Stomach (tissue), 19 donors: Measurements from ENCODE around the gene NFRKB. TPM values are rescaled to one million over a fixed set of nuclear protein-coding genes. Genes with fewer than 3 reads are reported as not detected.

ENCODE experiments used
- DNase-seq, 2 donors: peaks; one replicate each; pipeline versions ENCODE4 v3.0.0 to v3.0.0-alpha.2; 2013 to 2019
- H3K27ac ChIP-seq, 5 donors: fragments of 200-600 bp in 4 of 5; sonication (generic) in 4 of 5; one replicate each; pipeline ENCODE4 v1.5.1; 2013 to 2019; ENCODE audit warnings: mild to moderate bottlenecking in 1 of 5, moderate library complexity in 1 of 5
- H3K27me3 ChIP-seq, 3 donors: fragments of 200-600 bp; sonication (generic); one replicate each; pipeline ENCODE4 v1.5.1; 2017 to 2019; ENCODE audit warnings: mixed run types in 1 of 3
- H3K36me3 ChIP-seq, 4 donors: fragments of 200-600 bp; sonication (generic); 1 replicate in 3 of 4; 2 replicates in 1 of 4; pipeline ENCODE4 v1.5.1; 2016 to 2019
- H3K4me1 ChIP-seq, 4 donors: fragments of 200-600 bp; sonication (generic); one replicate each; pipeline ENCODE4 v1.5.1; 2016 to 2019
- H3K4me3 ChIP-seq, 4 donors: fragments of 200-600 bp; sonication (generic) in 3 of 4; one replicate each; pipeline ENCODE4 v1.5.1; 2016 to 2019; ENCODE audit warnings: mild to moderate bottlenecking in 1 of 4
- H3K9me3 ChIP-seq, 4 donors: fragments of 200-600 bp; sonication (generic); one replicate each; pipeline ENCODE4 v1.5.1; 2016 to 2019
- EP300 ChIP-seq: sonication (generic); formaldehyde crosslinking; IDR thresholded peaks from one replicate; pipeline ENCODE4 v1.6.1; 2017; ENCODE audit warnings: antibody characterized with exemption
- POLR2A ChIP-seq, 4 donors: fragments of 450-650 bp; IDR thresholded peaks; one replicate each; pipeline ENCODE4 v1.6.1; 2016; ENCODE audit warnings: antibody characterized with exemption in 4 of 4, control low read depth in 2 of 4, mild to moderate bottlenecking in 1 of 4, moderate library complexity in 1 of 4
- POLR2AphosphoS5 ChIP-seq, 3 donors: sonication (generic); formaldehyde crosslinking; IDR thresholded peaks; one replicate each; pipeline ENCODE4 v1.6.1; 2016; ENCODE audit warnings: antibody characterized with exemption in 3 of 3
- WGBS, 5 donors: extraction: QIAGEN DNeasy Blood & Tissue Kit in 3 of 5; methylation state at CpG; one replicate each; pipeline versions ENCODE4 v1.1.5 to v1.1.7; 2013 to 2018; 5-methylcytosine and 5-hydroxymethylcytosine counted together
- intact Hi-C: fragments of 100-400 bp; cut with DNase I; formaldehyde crosslinking; loops from one replicate; pipeline ENCODE4 v1.15.1; 2023; ENCODE audit warnings: low total_unique reads
- long read RNA-seq, 10 donors: transcript quantifications; one replicate each; lab custom pipeline, GENCODE V29; 2026
- polyA plus RNA-seq, 3 donors: library from polyadenylated mRNA; stranded (reverse); fragments of 200-250 nt; gene quantifications; one replicate each; pipeline ENCODE4 v1.2.3, GENCODE V29; 2013
- total RNA-seq, 5 donors: library from RNA; depleted of rRNA; stranded (reverse); fragments of >200 nt; gene quantifications; one replicate each; pipeline versions ENCODE4 v1.1.0 to v1.2.3, GENCODE V29; 2014 to 2016
- TF ChIP-seq, protein P1 (sequence below), 7 experiments: fragments of 450-650 bp in 4 of 7; fragments of 200-600 bp in 3 of 7; sonication (generic) in 3 of 7; IDR thresholded peaks; one replicate each; pipeline ENCODE4 v1.5.1; 2016 to 2019; ENCODE audit warnings: antibody characterized with exemption in 7 of 7, control low read depth in 2 of 7, mild to moderate bottlenecking in 1 of 7
- donor health status: healthy with polysubstance abuse.
- donor health status: Bipolar disorder and iron deficiency.
- donor health status: healthy.

Gene NFRKB
- total RNA-seq, result 100 to 1,000 TPM in 1 of 5 donors, 10 to 100 TPM in 3, 1 to 10 TPM in 1; 5.8 to 127 (median 33.3) TPM
- 1 to 10 TPM; 4.4 to 7.2 (median 5.4) TPM for polyA plus RNA-seq
- long read RNA-seq, donor 1, result 0 reads
- long read RNA-seq, donor 2, result 0 reads
- long read RNA-seq, donor 3, result 0 reads
- long read RNA-seq, donor 4, result 0 reads
- long read RNA-seq, donor 5, result 0 reads
- long read RNA-seq, donor 6, result 0 reads
- long read RNA-seq, donor 7, result 0 reads
- long read RNA-seq, donor 8, result 0 reads
- long read RNA-seq, donor 9, result 0 reads
- long read RNA-seq, donor 10, result 0 reads

DNA sequence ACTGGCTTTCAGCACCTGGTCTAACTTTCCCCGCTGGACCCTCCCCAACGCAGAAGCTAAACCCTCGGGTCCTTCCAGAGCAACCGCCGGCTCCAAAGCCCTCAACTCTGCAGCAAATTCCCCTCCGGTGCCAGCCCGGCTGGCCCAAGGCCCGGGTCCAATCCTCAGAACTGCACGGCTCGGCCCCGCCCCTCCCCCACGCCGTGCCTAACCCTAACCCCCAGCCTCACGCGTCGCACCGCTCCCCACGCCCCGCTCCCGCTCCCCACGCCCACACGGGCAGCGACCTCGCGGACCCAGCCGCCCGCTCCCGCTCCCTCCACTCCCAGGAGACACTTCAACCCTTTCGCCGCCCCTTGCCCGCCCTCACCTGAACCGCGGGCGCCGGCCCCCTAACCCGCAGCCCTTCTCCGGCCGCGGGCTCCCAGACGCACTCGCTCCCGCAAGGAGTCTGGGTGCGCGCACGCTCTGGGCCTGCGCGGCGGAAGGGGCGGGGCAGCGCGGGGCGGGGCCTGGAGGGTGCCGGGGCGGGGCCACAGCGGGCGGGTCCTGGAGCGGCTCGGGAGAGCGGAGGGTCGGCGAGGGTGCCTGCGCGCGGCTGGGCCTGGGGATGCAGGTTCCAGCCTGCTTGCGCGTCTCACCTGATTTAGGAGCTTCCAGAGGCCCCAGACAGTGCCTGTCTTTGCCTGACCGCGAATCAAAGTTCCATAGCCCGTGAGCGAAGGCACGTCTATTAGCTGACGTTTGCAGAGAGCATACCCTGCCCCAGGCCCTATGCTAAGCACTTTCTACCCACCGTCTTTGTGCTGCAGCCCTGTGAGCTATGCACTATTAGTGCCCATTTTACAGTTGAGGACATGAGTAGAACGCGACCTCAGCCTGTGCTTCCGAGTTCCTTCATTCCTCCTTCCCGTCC is at the start of gene NFRKB:
Gene NFRKB, minus strand, starts transcription at position 453 of the 916 bp plus-strand sequence. CDS start 2,729 bp downstream, outside the sequence.
- WGBS, 5 donors, result 1 to 2% (median 1%) methylated on average over 31 to 77 of the region's 77 CpGs
- peak within 1 kb of the TSS; percentile 80 to 91 (median 87) for H3K27ac ChIP-seq
- TF ChIP-seq, protein P1, sequence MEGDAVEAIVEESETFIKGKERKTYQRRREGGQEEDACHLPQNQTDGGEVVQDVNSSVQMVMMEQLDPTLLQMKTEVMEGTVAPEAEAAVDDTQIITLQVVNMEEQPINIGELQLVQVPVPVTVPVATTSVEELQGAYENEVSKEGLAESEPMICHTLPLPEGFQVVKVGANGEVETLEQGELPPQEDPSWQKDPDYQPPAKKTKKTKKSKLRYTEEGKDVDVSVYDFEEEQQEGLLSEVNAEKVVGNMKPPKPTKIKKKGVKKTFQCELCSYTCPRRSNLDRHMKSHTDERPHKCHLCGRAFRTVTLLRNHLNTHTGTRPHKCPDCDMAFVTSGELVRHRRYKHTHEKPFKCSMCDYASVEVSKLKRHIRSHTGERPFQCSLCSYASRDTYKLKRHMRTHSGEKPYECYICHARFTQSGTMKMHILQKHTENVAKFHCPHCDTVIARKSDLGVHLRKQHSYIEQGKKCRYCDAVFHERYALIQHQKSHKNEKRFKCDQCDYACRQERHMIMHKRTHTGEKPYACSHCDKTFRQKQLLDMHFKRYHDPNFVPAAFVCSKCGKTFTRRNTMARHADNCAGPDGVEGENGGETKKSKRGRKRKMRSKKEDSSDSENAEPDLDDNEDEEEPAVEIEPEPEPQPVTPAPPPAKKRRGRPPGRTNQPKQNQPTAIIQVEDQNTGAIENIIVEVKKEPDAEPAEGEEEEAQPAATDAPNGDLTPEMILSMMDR (IDR thresholded peaks at IDR 0.05), result peak in 1 of 7 experiments; percentile 47
- peak; percentile 25 to 74 (median 73) for TF ChIP-seq POLR2AphosphoS5 (IDR thresholded peaks at IDR 0.05)
- TF ChIP-seq EP300, result no peak
- no peak for TF ChIP-seq POLR2A (IDR thresholded peaks at IDR 0.05)
- H3K27me3 ChIP-seq, result no peaks in the 10 kb centered on the region
- DNase-seq, result peak; percentile 93 to 96
- peaks cover 3 to 36% (median 33%) of the 10 kb centered on the region in 4 donors for H3K36me3 ChIP-seq
- H3K4me3 ChIP-seq, result peak within 1 kb of the TSS; percentile 91 to 100 (median 98)
- peaks cover 12 to 24% (median 18%) of the 10 kb centered on the region in 4 donors for H3K4me1 ChIP-seq
- H3K9me3 ChIP-seq, result no peaks in the 10 kb centered on the region
- intact Hi-C loops, result no loop called here

DNA sequence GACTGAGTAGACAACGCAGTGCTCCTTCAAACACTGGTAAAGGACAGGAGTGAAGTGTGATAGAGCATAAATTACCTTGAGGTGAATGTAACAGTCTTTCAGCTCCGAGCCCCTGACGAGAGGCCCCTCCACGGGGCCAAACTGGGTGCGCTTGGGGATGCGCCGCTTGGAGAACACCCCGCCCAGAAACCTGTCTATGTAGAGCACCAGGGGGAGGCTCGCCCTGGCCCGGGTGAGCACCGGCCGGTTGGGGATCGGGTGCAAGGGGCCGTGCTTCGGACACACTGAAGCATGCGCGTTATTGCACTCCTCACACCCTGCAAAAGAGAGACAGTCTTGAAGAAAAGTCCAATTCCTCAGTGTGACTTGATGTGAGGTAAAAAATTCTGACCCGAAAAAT is 49.3 kb upstream of the NFRKB start:
- no peak for DNase-seq
- Histone ChIP-seq H3K9me3 (no peaks in the 10 kb centered on the region), H3K4me3 (no peak overlapping the region), H3K4me1 (peaks cover 0 to 3% (median 0%) of the 10 kb centered on the region in 4 donors), H3K27me3 (no peaks in the 10 kb centered on the region), H3K27ac (no peak overlapping the region), H3K36me3 (peaks cover 10 to 50% (median 48%) of the 10 kb centered on the region in 4 donors)
- TF ChIP-seq EP300 (no peak), POLR2A (IDR thresholded peaks at IDR 0.05) (no peak), POLR2AphosphoS5 (IDR thresholded peaks at IDR 0.05) (no peak)
- TF ChIP-seq, protein P1 (IDR thresholded peaks at IDR 0.05), result no peak
- 94 to 99% (median 98%) methylated on average over 18 of the region's 18 CpGs for WGBS, 5 donors
- intact Hi-C loops, result no loop called here

DNA sequence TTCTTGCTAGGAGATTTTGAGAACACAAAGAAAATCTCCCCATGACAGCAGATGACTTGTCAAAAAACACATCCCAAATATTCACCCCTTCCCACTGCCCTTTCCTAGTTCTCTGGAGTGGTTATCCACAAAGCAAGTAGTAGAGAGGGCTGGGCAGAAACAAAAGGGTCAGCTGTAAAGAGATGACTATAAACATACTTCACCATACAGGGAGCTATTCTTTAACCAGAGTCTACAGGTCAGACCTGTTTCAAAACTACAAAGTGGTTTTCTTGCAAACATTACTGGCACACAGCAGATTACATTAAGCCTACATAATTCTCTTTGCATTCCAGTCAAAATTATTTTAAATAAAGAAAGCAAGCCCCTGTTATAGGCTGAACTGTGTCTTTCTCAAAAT is 47.7 kb upstream of the NFRKB start:
- H3K9me3 ChIP-seq, result no peaks in the 10 kb centered on the region
- intact Hi-C loops, result no loop called here
- H3K27me3 ChIP-seq, result no peaks in the 10 kb centered on the region
- H3K36me3 ChIP-seq, result peaks cover 10 to 55% (median 49%) of the 10 kb centered on the region in 4 donors
- TF ChIP-seq, protein P1 (IDR thresholded peaks at IDR 0.05), result no peak
- TF ChIP-seq POLR2AphosphoS5 (IDR thresholded peaks at IDR 0.05), result no peak
- no peak for TF ChIP-seq POLR2A (IDR thresholded peaks at IDR 0.05)
- no peak for TF ChIP-seq EP300
- DNase-seq, result peak in 1 of 2 donors; percentile 78
- no peaks in the 10 kb centered on the region for H3K4me1 ChIP-seq
- H3K4me3 ChIP-seq, result no peak overlapping the region
- H3K27ac ChIP-seq, result no peak overlapping the region

DNA sequence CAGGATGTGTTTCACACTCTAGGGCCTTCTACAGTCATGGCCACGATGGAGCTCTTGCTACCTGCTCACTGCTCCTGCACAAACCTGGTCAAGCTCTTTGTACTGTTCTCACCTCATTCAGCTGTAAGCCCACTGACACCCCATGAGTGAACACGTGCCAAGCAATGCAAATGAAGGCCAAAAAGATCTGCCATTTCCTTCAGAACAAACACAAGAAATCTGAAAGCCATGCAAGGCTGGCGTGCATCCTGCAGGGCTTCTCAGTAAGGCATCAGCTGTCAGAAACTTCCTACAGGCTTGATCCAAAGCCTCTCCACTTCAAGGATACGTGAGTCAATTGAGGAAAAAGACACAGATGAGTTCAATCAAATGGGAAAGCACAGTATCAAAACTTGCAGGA is 44.1 kb upstream of the NFRKB start:
- H3K27ac ChIP-seq, result no peak overlapping the region
- no peaks in the 10 kb centered on the region for H3K27me3 ChIP-seq

More for the DNA sequence above, 44.1 kb upstream of the NFRKB start:
- H3K4me3 ChIP-seq, result no peak overlapping the region
- DNase-seq, result no peak
- no peaks in the 10 kb centered on the region for H3K4me1 ChIP-seq
- 83 to 93% (median 93%) methylated on average over 4 of the region's 4 CpGs for WGBS, 5 donors
- H3K36me3 ChIP-seq, result peaks cover 4 to 36% (median 27%) of the 10 kb centered on the region in 4 donors
- no peaks in the 10 kb centered on the region for H3K9me3 ChIP-seq
- TF ChIP-seq POLR2A (IDR thresholded peaks at IDR 0.05) (no peak), POLR2AphosphoS5 (IDR thresholded peaks at IDR 0.05) (no peak), EP300 (no peak)
- TF ChIP-seq, protein P1 (IDR thresholded peaks at IDR 0.05), result no peak
- intact Hi-C loops, result no loop called here
